Measurements from ENCODE around the gene CRADD. TPM values are rescaled to one million over a fixed set of nuclear protein-coding genes. Genes with fewer than 3 reads are reported as not detected.

Gene CRADD
- polyA plus RNA-seq, 1 of the 3 experiments (the other 2 are of a cell fraction): 13.6 TPM

GRCh38 chr12:93746572-93747168 lies 69.5 kb downstream of the CRADD start:
- H3K9me2 ChIP-seq: no peaks in the 10 kb centered on the region
- no peak for TF ChIP-seq RFX5 (IDR thresholded peaks at IDR 0.05; ENCODE audit: low read length)
- no peak for TF ChIP-seq NFIC (IDR thresholded peaks at IDR 0.05; ENCODE audit: borderline replicate concordance)
- no peak for TF ChIP-seq RXRA (IDR thresholded peaks at IDR 0.05; ENCODE audit: borderline replicate concordance, low read depth)
- no peak for TF ChIP-seq MAX (IDR thresholded peaks at IDR 0.05; ENCODE audit: low read depth)
- H3F3A ChIP-seq (replicated peaks; ENCODE audit: insufficient read depth): no peaks in the 10 kb centered on the region
- ChIA-PET POLR2A (no interaction called here), CTCF (interaction anchor here (0.9 to 3.2 kb wide), 2 partner anchors 244 to 355 kb away, joined by 3 to 18 read pairs; no protein-coding TSS in a partner anchor)
- H2AFZ ChIP-seq (ENCODE audit: low read depth): no peak overlapping the region
- H3K36me3 ChIP-seq (replicated peaks in 1 of 2; ENCODE audit: control insufficient read depth in 1 of 2, insufficient read depth in 2 of 2, low read length in 1 of 2): no peaks in the 10 kb centered on the region
- H3K4me2 ChIP-seq: no peak overlapping the region
- H4K20me1 ChIP-seq (ENCODE audit: insufficient read depth): no peaks in the 10 kb centered on the region
- peaks cover 0 to 16% of the 10 kb centered on the region in 2 experiments; a peak in 2 of 4 replicates for H3K4me1 ChIP-seq (ENCODE audit: control insufficient read depth in 1 of 2, insufficient read depth in 2 of 2, low read depth in 1 of 2, low read length in 1 of 2)
- WGBS (ENCODE audit: low lambda C conversion rate): 87% methylated on average over 4 of the region's 4 CpGs
- no peak overlapping the region for H3K27ac ChIP-seq (ENCODE audit: low read depth in 2 of 2, low read length in 1 of 2)
- H3K9me3 ChIP-seq: no peaks in the 10 kb centered on the region
- no peaks in the 10 kb centered on the region for H3K79me2 ChIP-seq (ENCODE audit: insufficient read depth)
- no peak overlapping the region for H3K4me3 ChIP-seq (ENCODE audit: low read depth in 2 of 2, low read length in 1 of 2)
- no peak for DNase-seq
- no peak overlapping the region for H3K9ac ChIP-seq
- no peaks in the 10 kb centered on the region for H3K27me3 ChIP-seq (ENCODE audit: insufficient read depth)

GRCh38 chr12:93748672-93749383 lies 71.7 kb downstream of the CRADD start:
- Histone ChIP-seq H2AFZ (ENCODE audit: low read depth) (no peak overlapping the region), H3K9me3 (no peaks in the 10 kb centered on the region), H3K4me1 (ENCODE audit: control insufficient read depth in 1 of 2, insufficient read depth in 2 of 2, low read depth in 1 of 2, low read length in 1 of 2) (peaks cover 0 to 11% of the 10 kb centered on the region in 2 experiments; a peak in 2 of 4 replicates), H3K9ac (no peak overlapping the region), H3K36me3 (replicated peaks in 1 of 2; ENCODE audit: control insufficient read depth in 1 of 2, insufficient read depth in 2 of 2, low read length in 1 of 2) (no peaks in the 10 kb centered on the region), H3K4me3 (ENCODE audit: low read depth in 2 of 2, low read length in 1 of 2) (no peak overlapping the region), H3K27ac (ENCODE audit: low read depth in 2 of 2, low read length in 1 of 2) (peak overlapping the region in 1 of 2 experiments; percentile 40; a peak in 2 of 4 replicates), H3K9me2 (no peaks in the 10 kb centered on the region), H3F3A (replicated peaks; ENCODE audit: insufficient read depth) (no peaks in the 10 kb centered on the region), H3K79me2 (ENCODE audit: insufficient read depth) (no peaks in the 10 kb centered on the region), H4K20me1 (ENCODE audit: insufficient read depth) (no peaks in the 10 kb centered on the region), H3K27me3 (ENCODE audit: insufficient read depth) (no peaks in the 10 kb centered on the region), H3K4me2 (no peak overlapping the region)
- no peak for DNase-seq
- 100% methylated on average over 2 of the region's 2 CpGs for WGBS (ENCODE audit: low lambda C conversion rate)
- CTCF ChIA-PET: interaction anchor here (0.7 to 3.2 kb wide), 6 partner anchors 12 to 353 kb away, joined by 3 to 18 read pairs (median 4); no protein-coding TSS in a partner anchor
- POLR2A ChIA-PET: no interaction called here
- TF ChIP-seq EZH2phosphoT487 (IDR thresholded peaks at IDR 0.05; ENCODE audit: borderline replicate concordance, low read depth) (no peak), EP300 (IDR thresholded peaks at IDR 0.05; ENCODE audit: borderline replicate concordance in 1 of 2, low read depth in 1 of 2, low read length in 1 of 2) (no peak)

GRCh38 chr12:93749515-93749914 lies 72.3 kb downstream of the CRADD start:
- Histone ChIP-seq H3F3A (replicated peaks; ENCODE audit: insufficient read depth) (no peaks in the 10 kb centered on the region), H3K9me2 (no peaks in the 10 kb centered on the region), H4K20me1 (ENCODE audit: insufficient read depth) (no peaks in the 10 kb centered on the region), H3K4me2 (no peak overlapping the region), H3K9me3 (no peaks in the 10 kb centered on the region), H3K36me3 (replicated peaks in 1 of 2; ENCODE audit: control insufficient read depth in 1 of 2, insufficient read depth in 2 of 2, low read length in 1 of 2) (no peaks in the 10 kb centered on the region), H3K27me3 (ENCODE audit: insufficient read depth) (no peaks in the 10 kb centered on the region), H3K9ac (no peak overlapping the region), H3K4me1 (ENCODE audit: control insufficient read depth in 1 of 2, insufficient read depth in 2 of 2, low read depth in 1 of 2, low read length in 1 of 2) (peaks cover 0 to 11% of the 10 kb centered on the region in 2 experiments; a peak in 2 of 4 replicates), H3K79me2 (ENCODE audit: insufficient read depth) (no peaks in the 10 kb centered on the region), H3K27ac (ENCODE audit: low read depth in 2 of 2, low read length in 1 of 2) (peak overlapping the region in 1 of 2 experiments; percentile 40; a peak in 2 of 4 replicates), H2AFZ (ENCODE audit: low read depth) (no peak overlapping the region), H3K4me3 (ENCODE audit: low read depth in 2 of 2, low read length in 1 of 2) (no peak overlapping the region)
- ChIA-PET POLR2A (no interaction called here), CTCF (interaction anchor here (0.7 to 3.2 kb wide), 2 partner anchors 17 to 352 kb away, joined by 3 to 18 read pairs; no protein-coding TSS in a partner anchor)
- WGBS (ENCODE audit: low lambda C conversion rate): 65% methylated on average over 2 of the region's 2 CpGs
- DNase-seq: no peak
- peak; percentile 72 for TF ChIP-seq GATA2 (CRISPR knock-in tag; IDR thresholded peaks at IDR 0.05)
- TF ChIP-seq SMC3 (IDR thresholded peaks at IDR 0.05; ENCODE audit: low read depth, low read length): no peak
